ENCODE data around the gene PRRC2B. TPM values are rescaled to one million over a fixed set of nuclear protein-coding genes. Genes with fewer than 3 reads are reported as not detected.

The PRRC2B gene
- total RNA-seq, 1 experiment from 2014 or later, result 170 TPM

DNA sequence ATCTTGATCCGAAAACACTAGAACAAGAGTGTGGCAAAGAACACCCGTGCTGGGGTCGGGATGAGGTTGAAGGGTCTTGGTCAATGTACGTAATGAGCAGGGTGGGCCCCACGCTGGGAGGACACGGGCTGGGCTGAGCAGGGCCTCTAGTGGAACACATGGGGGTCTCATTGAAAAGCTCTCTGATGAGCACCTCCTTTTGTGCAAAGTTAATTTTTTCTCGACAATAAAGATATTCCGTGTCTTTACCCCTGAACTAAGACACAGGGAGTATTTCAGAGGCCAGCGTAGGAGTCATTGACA is 129.2 kb downstream of the PRRC2B start:
- no peak for TF ChIP-seq POLR2AphosphoS5 (IDR thresholded peaks at IDR 0.05; ENCODE audit: low read depth, low read length)
- TF ChIP-seq EGR1 (IDR thresholded peaks at IDR 0.05; ENCODE audit: low read depth), result no peak
- no peak for TF ChIP-seq SP1 (IDR thresholded peaks at IDR 0.05; ENCODE audit: low read depth)
- TF ChIP-seq YY1 (IDR thresholded peaks at IDR 0.05; ENCODE audit: extremely low read depth, insufficient replicate concordance, low read depth, low read length), result no peak
- TF ChIP-seq CBX3 (IDR thresholded peaks at IDR 0.05; ENCODE audit: low read depth), result no peak
- TF ChIP-seq ELF1 (IDR thresholded peaks at IDR 0.05; ENCODE audit: borderline replicate concordance, low read depth), result no peak
- no peak for TF ChIP-seq EZH2 (IDR thresholded peaks at IDR 0.05)
- TF ChIP-seq RAD21 (IDR thresholded peaks at IDR 0.05; ENCODE audit: low read depth), result no peak
- no peak for TF ChIP-seq SRF (IDR thresholded peaks at IDR 0.05; ENCODE audit: low read depth)
- no peak for TF ChIP-seq ZBTB33 (IDR thresholded peaks at IDR 0.05; ENCODE audit: extremely low read depth, insufficient replicate concordance, low read length)
- TF ChIP-seq TCF7L2 (IDR thresholded peaks at IDR 0.05; ENCODE audit: borderline replicate concordance, extremely low read depth, insufficient read depth, insufficient read length), result no peak
- no peak for TF ChIP-seq ZNF274 (IDR thresholded peaks at IDR 0.05; ENCODE audit: low read depth, low read length)
- TF ChIP-seq, protein P1, sequence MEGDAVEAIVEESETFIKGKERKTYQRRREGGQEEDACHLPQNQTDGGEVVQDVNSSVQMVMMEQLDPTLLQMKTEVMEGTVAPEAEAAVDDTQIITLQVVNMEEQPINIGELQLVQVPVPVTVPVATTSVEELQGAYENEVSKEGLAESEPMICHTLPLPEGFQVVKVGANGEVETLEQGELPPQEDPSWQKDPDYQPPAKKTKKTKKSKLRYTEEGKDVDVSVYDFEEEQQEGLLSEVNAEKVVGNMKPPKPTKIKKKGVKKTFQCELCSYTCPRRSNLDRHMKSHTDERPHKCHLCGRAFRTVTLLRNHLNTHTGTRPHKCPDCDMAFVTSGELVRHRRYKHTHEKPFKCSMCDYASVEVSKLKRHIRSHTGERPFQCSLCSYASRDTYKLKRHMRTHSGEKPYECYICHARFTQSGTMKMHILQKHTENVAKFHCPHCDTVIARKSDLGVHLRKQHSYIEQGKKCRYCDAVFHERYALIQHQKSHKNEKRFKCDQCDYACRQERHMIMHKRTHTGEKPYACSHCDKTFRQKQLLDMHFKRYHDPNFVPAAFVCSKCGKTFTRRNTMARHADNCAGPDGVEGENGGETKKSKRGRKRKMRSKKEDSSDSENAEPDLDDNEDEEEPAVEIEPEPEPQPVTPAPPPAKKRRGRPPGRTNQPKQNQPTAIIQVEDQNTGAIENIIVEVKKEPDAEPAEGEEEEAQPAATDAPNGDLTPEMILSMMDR (IDR thresholded peaks at IDR 0.05 in 2 of 3, conservative IDR thresholded peaks at IDR 0.05 in 1 of 3; ENCODE audit: borderline replicate concordance in 1 of 3, insufficient read depth in 1 of 3, low read depth in 2 of 3, low read length in 2 of 3), result no peak
- no peak for TF ChIP-seq EZH2phosphoT487 (IDR thresholded peaks at IDR 0.05; ENCODE audit: borderline replicate concordance)
- TF ChIP-seq, protein P2, sequence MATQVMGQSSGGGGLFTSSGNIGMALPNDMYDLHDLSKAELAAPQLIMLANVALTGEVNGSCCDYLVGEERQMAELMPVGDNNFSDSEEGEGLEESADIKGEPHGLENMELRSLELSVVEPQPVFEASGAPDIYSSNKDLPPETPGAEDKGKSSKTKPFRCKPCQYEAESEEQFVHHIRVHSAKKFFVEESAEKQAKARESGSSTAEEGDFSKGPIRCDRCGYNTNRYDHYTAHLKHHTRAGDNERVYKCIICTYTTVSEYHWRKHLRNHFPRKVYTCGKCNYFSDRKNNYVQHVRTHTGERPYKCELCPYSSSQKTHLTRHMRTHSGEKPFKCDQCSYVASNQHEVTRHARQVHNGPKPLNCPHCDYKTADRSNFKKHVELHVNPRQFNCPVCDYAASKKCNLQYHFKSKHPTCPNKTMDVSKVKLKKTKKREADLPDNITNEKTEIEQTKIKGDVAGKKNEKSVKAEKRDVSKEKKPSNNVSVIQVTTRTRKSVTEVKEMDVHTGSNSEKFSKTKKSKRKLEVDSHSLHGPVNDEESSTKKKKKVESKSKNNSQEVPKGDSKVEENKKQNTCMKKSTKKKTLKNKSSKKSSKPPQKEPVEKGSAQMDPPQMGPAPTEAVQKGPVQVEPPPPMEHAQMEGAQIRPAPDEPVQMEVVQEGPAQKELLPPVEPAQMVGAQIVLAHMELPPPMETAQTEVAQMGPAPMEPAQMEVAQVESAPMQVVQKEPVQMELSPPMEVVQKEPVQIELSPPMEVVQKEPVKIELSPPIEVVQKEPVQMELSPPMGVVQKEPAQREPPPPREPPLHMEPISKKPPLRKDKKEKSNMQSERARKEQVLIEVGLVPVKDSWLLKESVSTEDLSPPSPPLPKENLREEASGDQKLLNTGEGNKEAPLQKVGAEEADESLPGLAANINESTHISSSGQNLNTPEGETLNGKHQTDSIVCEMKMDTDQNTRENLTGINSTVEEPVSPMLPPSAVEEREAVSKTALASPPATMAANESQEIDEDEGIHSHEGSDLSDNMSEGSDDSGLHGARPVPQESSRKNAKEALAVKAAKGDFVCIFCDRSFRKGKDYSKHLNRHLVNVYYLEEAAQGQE (IDR thresholded peaks at IDR 0.05; ENCODE audit: low read depth), result no peak
- TF ChIP-seq, protein P3, sequence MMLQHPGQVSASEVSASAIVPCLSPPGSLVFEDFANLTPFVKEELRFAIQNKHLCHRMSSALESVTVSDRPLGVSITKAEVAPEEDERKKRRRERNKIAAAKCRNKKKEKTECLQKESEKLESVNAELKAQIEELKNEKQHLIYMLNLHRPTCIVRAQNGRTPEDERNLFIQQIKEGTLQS (IDR thresholded peaks at IDR 0.05), result no peak
- CTCF ChIA-PET, result no interaction called here
- peaks cover 9 to 25% of the 10 kb centered on the region in 2 experiments; a peak in 3 of 4 replicates for H3K36me3 ChIP-seq (ENCODE audit: control insufficient read depth in 1 of 2, insufficient read depth in 2 of 2, low read length in 2 of 2)

More for the DNA sequence above, 129.2 kb downstream of the PRRC2B start:
- Histone ChIP-seq H2AFZ (ENCODE audit: low read depth, low read length, poor library complexity, severe bottlenecking) (no peak overlapping the region), H3K27me3 (ENCODE audit: insufficient read depth, low read length) (no peaks in the 10 kb centered on the region), H3K79me2 (ENCODE audit: insufficient read depth, low read length) (no peaks in the 10 kb centered on the region), H3K4me3 (replicated peaks in 1 of 2; ENCODE audit: low read depth in 1 of 2, low read length in 2 of 2) (no peak overlapping the region), H3K4me1 (ENCODE audit: control insufficient read depth in 1 of 2, insufficient read depth in 2 of 2, low read length in 2 of 2) (no peaks in the 10 kb centered on the region), H3K4me2 (ENCODE audit: low read length) (no peak overlapping the region), H4K20me1 (ENCODE audit: insufficient read depth) (no peaks in the 10 kb centered on the region), H3K9me3 (ENCODE audit: control insufficient read depth in 1 of 2, insufficient read depth in 1 of 2, low read depth in 1 of 2, low read length in 2 of 2) (no peaks in the 10 kb centered on the region), H3K27ac (ENCODE audit: low read depth, low read length) (no peak overlapping the region), H3K9me2 (ENCODE audit: insufficient read depth) (no peaks in the 10 kb centered on the region), H3K9ac (ENCODE audit: low read length) (no peak overlapping the region)
- ChIA-PET POLR2A (no interaction called here), RAD21 (ENCODE audit: low non-redundant PET in 1 of 2, low total read pairs in 2 of 2, uncharacterized antibody in 2 of 2, unreplicated experiment in 2 of 2) (no interaction called here)
- no TSS peak for BruUV-seq (replicated peaks)
- ATAC-seq, result no peak
- DNase-seq (ENCODE audit: low read depth, low spot score), result no peak
- intact Hi-C loops (cut with micrococcal nuclease), result no loop called here

Measured in HCT116 (cell line).